Stimulated activated CD8-positive, alpha-beta memory T cell treated with anti-CD3 and anti-CD28 coated beads, Interleukin-15, amount 100 ng/mL, for 1 hour (primary cell): ENCODE results near the gene RAB40A.
"Not testable (repeated sequence)": the region's sequence is repeated elsewhere in the genome, so short reads cannot be mapped to it uniquely, and the experiment has no call there.

ENCODE experiments used
- DNase-seq: peaks from one replicate; pipeline ENCODE4 v3.0.0-alpha.2; 2020; ENCODE audit warnings: low read depth

RAB40A gene

GRCh38 chrX:103461156-103461555 lies 58.1 kb downstream of the RAB40A start:
- DNase-seq: no peak

GRCh38 chrX:103460001-103460755 lies 59.1 kb downstream of the RAB40A start:
- not testable (repeated sequence) for DNase-seq

GRCh38 chrX:103453655-103454054 lies 65.6 kb downstream of the RAB40A start:
- no peak for DNase-seq
